ENCODE results near the gene TICRR.
"Not testable (repeated sequence)": the region's sequence is repeated elsewhere in the genome, so short reads cannot be mapped to it uniquely, and the experiment has no call there.

Gene TICRR

DNA sequence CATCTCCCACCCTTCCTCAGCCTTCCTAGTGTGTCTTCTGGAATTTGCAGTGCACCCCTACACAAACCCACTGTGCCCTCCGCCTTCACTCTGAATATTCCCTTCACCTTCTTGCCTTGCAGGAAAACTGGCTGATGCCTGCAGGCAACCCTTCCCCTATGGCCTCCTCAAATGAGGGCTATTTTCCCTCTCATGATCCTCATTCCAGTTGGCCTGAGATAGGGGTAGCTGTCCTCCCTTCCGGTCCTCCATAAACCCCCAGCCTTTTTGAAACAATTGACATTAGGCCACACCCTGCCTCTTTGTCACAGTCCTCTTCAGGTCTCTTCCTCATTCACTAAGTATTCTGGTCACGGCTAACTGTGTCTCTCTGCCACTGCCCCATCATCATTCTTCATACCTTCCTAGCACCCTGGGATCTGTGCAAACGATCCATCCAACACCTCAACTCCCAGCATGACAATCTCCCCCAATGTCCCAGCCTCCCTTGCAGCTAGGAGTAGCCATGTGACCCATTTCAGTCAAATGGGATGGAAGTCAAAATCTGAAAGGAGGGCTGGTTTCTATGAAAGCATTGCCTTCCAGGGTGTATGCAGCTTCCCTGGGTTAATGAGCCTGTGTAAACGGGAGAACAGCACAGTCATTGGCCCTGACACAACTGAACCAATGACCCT is 8.5 kb upstream of the TICRR start:
- DNase-seq, result no peak

DNA sequence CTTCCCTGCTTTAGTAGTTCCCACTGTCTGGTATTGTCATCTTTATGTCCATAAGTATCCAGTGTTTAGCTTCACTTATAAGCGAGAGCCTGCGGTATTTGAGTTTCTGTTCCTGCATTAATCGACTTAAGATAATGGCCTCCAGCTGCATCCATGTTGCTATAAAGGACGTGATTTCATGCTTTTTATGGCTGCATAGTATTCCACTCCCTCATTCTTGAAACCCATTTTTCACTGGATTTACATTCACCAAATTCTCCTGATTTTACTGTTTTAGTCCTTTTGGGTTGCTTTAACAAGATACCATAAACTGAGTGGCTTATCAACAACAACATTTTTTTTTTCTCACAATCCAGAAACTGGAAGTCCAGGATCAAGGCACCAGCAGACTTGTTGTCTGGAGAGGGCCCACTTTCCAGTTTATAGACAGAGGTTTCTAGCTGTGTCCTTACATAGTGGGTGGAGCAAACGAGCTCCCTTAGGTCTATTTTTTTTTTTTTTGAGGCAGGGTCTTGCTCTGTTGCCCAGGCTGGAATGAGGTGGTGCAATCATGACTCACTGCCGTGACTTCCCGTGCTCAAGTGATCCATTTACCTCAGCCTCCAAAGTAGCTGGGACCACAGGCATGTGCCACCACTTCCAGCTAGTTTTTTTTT is 6.1 kb upstream of the TICRR start:
- DNase-seq, result no peak

DNA sequence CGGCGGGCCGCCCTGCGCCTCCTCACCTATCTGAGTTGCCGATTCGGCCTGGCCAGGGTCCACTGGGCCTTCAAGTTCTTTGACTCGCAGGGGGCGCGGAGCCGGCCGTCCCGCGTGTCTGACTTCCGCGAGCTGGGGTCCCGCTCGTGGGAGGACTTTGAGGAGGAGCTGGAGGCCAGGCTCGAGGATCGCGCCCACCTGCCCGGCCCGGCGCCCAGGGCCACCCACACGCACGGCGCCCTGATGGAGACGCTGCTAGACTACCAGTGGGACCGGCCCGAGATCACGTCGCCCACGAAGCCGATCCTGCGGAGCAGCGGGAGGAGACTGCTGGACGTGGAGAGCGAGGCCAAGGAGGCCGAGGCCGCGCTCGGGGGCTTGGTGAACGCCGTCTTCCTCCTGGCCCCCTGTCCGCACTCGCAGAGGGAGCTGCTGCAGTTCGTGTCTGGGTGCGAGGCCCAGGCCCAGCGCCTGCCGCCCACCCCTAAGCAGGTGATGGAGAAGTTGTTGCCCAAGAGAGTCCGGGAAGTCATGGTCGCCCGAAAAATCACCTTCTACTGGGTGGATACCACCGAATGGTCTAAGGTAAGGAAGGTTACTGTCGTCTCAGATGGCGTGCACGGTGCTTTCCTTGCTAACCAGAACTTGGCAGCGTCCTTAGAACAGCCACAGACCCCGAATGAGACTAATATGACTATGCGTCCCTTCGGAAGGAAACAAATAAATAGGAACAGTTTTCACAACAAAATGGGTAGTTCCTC is 567 bp downstream of the TICRR start:
- peak; percentile 77 for DNase-seq

DNA sequence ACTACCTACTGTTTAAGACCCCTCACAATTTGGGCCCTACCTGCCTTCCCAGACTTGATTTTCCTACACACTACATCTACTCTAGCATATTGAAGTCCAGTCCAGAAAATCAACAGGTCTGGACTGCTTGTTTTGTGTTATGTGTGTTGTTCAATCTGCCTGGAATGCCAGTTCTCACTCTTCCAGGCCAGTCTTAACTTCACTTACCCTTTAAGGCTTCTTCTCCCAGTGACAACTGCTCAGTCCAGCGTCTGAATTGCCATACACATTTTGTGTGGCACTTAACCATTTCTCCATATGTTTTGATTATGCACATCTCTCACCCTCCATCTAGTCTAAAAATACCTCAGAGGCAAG is 1.1 kb downstream of the TICRR start:
- no peak for DNase-seq

DNA sequence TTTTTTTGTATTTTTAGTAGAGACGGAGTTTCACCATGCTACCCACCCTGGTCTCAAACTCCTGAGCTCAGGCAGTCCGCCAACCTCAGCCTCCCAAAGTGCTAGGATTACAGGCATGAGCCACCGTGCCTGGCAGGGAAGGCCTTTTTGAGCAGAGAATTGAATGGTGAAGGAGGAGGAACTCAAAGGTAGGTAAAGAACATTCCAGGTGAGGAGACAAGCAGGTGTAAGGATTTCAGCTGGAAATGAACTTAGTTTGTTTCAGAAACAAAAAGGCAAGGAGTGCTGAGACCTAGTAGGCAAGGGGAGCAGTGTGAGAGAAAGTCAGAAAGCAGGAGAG is 2.5 kb downstream of the TICRR start:
- DNase-seq, result no peak

DNA sequence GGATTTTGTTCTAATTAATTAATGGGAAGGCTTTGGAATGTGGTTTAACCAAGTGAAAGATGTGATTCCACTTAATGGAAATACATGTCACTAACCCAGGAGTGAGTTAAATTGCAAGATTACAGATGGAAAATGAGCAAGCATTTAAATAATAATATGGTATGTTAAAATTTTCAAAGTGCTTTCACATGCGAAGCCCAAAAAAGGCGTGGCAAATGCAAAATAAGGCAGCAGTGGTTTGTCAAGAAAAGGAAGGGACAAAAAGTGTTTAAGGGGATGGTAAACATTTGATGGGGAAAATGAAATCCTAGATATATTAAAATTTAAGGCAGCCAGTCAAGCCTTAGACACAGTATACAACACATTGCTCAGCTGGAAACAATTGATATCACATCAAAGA is 2.9 kb downstream of the TICRR start:
- DNase-seq, result no peak

DNA sequence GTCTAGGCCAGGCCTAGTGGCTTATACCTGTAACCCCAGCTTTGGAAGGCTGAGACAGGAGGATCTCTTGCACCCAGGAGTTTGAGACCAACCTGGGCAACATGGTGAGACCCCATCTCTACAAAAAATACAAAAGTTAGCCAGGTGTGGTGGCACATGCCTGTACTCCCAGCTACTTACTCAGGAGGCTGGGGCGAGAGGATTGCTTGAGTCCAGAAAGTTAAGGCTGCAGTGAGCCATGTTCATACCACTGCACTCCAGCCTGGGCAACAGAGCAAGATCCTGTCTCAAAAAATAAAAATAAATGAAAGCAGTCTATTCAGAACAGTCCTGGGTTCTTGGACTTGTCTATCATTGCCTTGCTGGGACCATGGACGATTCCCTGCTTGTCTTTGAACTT is 5.5 kb downstream of the TICRR start:
- DNase-seq, result not testable (repeated sequence)

DNA sequence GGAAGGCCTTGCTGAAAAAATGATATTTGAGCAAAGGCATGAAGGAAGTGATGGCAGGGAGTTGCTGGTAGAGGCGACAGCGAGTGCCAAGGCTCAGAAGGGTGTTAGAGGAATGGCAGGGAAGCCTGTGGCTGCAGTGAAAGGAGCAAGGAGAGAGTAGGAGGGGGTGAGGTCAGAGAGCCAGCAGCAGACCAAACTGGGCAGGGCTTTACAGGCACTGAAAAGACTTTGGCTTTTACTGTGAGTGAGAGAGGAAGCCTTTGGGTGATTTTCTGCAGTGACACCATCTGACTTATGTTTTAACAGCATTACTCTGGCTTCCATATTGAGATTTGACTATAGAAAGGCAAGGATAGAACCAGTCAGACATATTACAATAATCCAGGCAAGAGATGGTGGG is 11.4 kb downstream of the TICRR start:
- no peak for DNase-seq

DNA sequence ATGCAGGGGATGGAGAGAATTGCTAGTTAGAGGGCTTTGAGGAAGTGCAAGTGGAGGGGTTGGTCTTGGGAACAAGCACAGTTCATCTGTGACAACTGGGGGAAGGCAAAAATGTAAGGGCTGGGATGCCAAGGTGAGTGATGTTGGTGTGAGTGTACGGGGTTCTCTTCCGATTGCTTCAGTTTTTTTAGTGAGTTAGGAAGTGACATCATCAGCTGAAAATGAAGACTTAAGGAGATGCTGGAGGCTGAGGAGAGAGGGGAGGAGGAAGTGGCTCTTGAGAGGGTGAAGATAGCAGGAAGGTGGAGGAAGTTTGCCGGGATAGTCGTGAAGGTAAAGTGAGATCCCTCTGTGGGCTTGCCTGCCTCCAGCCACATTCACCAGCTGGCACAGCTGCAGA is 12.7 kb downstream of the TICRR start:
- DNase-seq, result no peak

DNA sequence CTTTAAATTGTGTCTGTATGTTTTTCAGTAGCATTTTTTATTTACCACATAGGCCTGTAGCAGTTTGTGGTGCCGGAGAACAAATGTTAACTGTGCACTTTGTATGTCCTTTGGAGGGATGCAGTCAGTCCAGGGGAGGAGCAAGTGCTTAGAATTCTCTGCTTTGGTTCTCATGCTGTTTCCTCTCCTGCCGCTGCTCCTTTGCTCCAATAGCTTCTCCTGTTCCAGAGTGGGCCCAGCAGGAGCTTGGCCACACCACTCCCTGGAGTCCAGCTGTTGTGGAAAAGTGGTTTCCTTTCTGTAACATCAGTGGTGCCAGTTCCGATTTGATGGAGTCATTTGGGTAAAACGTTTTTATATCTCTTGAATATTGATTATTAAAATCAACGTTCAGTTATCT is 16.6 kb downstream of the TICRR start:
- DNase-seq, result no peak

DNA sequence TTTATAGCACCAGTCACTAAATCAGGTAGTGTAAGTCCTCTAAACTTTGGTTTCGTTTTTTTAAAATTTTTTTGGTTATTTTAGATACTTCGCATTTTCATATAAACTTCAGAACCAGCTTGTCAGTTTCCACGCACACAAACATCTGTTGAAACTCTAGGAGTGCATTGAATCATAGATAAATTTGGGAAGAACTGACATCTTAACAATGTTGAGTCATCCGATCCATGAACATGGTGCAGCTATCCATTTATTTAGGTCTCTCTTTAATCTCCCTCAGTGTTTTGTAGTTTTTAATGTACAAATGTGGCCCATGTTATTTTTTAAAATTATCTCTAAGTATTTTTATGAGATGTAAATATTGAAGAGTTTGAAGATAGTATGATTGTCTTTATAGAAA is 17.7 kb downstream of the TICRR start:
- no peak for DNase-seq

DNA sequence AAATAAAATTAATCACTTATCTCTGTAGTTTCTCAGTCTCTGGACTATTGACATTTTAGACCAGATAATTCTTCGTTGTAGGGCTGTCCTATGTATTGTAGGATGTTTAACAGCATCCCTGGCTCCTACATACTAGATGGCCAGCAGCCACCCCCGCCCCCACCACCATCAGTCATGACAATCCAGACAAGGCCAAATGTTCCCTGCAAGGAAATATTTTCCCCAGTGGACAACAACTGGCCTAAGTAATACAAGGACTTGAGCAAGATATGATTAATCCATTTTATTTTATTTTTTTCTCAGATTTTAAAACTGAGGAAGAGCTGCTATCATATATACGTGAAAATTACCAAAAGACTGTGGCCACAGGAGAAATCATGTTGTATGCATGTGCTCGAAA is 23.8 kb downstream of the TICRR start:
- DNase-seq, result no peak

DNA sequence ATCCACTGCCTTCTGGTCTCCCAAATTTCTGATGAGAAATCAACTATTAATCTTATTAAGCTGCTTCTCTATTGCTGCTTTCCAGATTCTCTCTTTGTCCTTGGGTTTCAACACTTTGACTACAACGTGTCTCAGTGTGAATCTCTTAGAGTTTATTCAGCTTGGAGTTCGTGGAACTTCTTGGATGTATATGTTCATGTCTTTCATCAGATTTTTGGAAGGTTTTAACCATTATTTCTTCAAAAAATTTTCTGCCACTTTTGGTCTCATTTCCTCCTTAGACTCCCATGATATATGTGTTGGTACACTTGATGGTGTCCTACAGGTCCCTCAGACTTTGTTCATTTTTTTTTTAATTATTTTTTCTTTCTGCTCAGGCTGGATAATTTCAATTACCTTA is 36.0 kb downstream of the TICRR start:
- no peak for DNase-seq

DNA sequence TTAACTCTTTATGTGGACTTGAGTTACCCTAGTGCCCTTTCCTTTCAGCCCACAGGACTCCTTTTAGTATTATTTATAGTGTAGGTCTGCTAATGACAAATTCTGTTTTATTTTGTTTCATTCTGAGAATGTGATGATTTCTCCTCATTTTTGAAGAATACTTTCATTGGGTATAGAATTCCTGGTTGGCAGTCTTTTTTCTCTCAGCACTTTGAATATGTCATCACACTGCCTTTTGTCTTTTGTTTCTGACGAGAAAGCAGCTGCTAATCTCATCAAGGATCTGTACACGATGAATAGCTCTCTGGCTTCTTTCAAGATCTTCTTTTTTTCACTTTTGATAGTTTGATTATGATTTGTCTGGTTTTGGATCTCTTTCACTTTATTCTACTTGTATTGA is 37.8 kb downstream of the TICRR start:
- DNase-seq, result no peak

DNA sequence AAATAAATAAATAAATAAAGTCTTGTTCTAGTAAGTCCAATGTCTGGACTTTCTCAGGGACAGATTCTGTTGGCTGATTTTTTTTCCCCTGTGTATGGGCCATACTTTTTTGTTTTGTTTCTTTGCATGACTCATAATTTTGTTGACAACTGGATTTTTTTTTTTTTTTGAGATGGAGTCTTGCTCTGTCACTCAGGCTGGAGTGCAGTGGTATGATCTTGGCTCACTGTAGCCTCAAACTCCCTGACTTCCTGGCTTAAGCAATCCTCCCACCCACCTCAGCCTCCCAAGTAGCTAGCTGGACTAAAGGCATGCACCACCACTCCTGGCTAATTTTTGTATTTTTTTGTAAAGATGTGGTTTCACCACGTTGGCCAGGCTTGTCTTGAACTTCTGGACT is 38.9 kb downstream of the TICRR start:
- no peak for DNase-seq

DNA sequence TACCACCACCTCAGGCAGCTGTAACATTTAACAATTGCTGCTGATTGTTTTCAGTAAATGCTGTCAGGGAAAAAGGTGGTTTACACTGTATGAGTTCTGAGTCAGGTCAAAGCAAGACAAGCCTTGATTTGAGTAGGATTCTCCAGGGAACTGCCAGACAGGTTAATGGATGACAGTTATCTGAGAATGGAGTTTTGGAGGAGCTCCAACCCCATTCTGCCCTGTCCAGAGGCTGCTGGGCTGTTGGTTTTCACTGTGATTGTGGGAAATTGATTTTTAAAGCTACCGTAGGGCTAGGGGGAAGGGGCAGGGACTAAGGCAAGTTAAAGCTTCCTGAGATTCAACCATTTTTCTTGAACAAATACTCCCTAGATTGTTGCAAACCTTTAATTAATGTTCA is 39.9 kb downstream of the TICRR start:
- DNase-seq, result no peak

DNA sequence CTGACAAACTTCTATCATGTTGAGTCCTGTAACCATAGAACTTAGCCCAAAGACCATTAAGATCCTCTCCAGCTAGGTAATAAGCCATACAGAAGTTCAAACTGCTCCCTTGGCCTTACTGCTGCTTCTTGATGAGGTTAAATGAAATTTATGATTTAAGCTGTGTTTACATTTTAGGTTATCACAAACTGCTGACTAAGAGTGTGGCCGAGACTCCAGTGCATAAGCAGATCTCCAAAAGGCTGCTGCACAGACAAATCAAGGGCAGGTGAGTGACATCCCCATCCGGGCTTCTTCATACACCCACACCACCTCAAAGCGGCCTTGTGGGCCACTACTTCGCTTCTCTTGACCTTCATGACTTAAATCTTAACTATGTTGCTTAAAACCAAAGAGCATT is 41.0 kb downstream of the TICRR start:
- DNase-seq, result no peak

DNA sequence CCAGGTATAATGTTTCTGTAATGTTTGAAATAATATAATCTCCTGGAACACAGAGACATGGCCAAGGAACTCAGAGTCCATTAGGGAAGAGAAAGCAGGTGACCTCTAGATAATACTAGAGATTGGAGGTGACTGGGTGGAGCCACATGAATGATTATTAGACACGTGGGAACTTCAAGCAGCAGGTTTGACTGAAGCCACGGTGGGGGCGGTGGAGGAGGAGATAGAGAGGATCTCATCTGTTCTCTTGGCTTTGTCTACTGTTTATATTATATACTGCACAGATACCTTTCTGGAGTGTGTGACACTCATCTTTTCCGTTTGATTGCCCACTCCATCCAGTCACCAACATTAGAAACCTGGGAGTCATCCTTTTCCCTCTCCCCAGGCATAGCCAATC is 46.3 kb downstream of the TICRR start:
- DNase-seq, result no peak

DNA sequence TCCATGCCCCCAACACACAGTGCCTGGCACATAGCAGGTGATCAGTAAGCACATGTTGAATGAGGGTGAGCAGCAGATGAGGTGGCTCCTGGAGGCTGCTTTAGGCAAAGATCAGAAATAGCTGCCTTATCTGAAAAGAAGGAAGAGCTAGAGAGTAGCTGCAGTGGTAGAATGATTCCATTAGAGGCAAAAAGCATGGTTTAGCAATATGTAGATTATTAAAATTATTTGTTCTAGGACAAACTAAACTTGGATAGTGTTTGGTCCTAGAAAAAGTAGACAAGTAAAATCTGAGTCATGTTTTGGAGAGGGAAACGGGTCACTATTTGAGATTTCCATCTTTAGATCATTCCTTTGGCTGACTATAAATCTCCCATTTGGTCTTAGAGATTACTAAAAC is 47.9 kb downstream of the TICRR start:
- no peak for DNase-seq

DNA sequence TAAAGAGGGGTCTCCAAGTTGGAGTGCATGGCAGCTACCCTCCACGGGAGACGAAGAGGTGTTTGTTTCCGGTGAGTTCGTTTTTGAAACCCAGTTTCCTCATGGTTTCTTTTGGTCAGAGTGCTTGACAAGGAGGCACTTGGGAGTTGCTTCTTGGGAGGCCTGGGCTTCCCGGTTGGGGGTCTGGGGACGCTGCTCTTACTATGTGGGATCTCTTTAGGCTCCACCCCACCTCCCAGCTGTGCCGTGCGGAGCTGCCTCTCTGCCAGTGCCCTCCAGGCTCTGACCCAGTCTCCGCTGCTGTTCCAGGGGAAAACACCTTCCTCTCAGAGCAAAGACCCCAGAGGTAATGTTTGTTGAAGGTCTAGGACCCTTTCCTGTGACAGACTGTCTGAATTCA is 50.4 kb downstream of the TICRR start:
- DNase-seq, result no peak

DNA sequence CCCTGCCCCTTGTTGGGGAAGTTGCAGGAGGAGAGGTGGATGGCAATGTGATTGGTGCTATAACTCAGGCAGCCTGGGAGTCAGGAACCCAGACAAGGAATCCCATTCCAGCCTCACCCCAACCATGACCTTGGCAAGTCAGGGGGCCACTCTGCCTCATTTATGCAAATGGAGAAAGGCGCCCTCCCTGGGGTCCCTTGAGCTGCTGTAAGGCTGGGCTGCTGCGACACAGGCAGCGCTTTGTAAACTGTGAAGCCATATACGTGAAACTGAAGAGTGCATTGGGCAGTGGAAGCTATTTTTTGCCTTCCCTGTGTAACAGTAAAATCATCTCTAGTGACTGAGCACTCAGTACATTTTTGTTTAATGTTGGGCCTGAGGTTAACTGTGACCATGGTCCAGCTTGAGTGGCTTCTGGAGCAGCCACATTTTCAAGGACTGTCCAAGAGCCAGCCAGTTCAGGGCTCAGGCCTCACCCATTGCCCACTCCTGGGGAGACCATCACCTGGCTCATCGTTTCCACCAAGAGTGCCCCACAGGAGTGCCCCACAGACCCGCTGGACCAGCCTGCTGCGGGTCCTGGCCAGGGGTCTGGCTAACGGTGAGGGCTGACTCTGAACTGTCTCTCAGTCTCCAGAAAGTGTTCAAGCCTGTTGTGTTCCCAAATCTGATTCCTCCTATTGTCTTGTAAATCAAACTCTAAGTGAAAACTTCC is 52.1 kb downstream of the TICRR start:
- DNase-seq, result no peak

DNA sequence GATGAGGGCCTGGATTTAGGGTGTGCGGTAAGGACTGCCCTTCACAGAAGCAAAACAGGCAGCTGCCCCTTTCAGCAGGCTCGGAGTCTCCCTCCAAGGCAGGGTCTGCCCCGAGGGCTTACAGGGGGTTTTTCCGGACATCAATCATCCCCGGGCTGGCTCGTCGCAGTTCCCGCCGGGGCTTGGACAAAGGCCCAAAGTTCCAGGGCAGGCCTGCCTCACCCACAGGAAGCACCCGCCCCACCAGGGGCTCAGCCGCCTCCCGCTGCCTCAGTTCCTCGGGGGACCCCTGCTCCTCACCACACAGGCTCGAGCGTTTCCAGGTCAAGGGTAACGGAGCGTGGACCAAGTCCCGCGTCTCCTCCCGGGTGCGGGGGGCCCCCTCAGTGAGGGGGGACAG is 53.0 kb downstream of the TICRR start:
- DNase-seq, result no peak

DNA sequence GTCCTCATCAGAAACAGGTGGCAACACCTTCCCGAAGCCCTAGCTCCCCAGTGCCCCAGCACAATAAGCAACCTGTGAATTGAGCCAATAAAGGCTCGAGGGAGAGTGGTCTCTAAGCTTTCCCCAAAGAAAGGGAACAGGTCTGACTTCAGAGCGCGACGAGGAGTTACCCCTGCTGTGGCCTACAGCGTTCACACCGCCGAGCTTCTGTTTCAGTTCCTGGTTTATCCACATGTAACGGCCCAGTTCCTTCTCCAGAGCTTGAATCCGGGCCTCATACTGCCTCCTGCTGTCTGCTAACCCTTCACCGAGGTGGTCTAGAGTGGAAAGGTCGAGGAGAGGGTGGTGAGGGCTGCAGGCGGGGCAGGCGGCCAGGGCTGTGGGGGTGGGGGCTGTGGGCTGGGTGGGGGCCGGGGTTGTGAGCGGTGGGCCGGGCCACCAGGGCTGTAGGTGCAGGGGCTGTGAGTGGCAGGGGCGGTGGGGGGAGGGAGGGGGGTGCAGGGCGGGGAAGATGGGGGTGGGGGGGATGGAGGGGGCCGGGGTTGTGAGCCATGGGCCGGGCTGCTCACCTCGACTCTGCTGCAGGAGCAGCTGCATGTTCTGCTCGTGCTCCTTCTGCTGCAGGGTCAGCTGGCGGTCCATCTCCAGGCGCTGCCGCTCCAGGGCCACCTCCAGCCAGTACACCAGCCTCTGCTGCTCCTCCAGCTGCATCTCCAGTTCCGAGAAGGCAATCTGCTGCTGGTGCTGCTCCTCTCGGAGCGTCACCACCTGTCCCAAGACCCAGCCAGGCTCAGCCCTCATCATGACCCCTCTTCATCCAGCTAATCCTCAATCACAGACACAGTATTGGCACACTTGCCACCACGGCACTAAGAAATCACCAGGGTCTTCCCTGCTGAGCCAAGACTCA is 53.8 kb downstream of the TICRR start:
- DNase-seq, result peak; percentile 38

Data from activated CD8-positive, alpha-beta memory T cell treated with anti-CD3 and anti-CD28 coated beads, Interleukin-2, amount 50 U/mL, for 48 hours (primary cell).